Measurements from ENCODE around the gene NACAD. TPM values are rescaled to one million over a fixed set of nuclear protein-coding genes. Genes with fewer than 3 reads are reported as not detected.

The NACAD gene
- total RNA-seq, 4 donors from 2014 or later = 6.1 to 7.8 (median 6.7) TPM

DNA sequence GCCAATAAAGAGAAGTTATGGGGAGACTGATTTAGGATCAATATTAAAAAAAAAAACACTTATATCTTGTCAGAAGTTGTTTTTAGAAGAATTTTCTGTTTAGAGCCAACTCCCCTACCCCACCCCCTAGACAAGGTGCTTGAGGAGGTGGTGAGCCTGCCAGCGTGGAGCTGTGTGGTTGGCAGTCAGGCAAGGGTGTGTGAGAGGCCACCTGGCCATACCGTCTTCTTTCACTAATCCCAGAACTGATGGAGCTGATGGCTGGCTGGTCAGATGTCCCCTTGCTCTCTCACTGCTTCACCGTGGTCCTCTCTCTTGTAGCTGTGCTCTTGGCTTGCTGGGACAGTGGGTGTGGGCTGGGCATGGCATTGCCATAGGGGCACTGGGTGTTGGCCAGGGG is 34.3 kb downstream of the NACAD start:
- H3K36me3 ChIP-seq = peaks cover 0 to 30% (median 0%) of the 10 kb centered on the region in 3 donors
- no peaks in the 10 kb centered on the region for H3K9me3 ChIP-seq
- TF ChIP-seq POLR2A (IDR thresholded peaks at IDR 0.05) (no peak), EP300 (IDR thresholded peaks at IDR 0.05) (no peak), CTCF (IDR thresholded peaks at IDR 0.05) (no peak)
- H3K4me3 ChIP-seq = no peak overlapping the region
- WGBS, 2 donors = 90 to 94% methylated on average over 3 of the region's 3 CpGs
- no peak overlapping the region for H3K27ac ChIP-seq
- no peak for DNase-seq (ENCODE audit: low spot score in 2 of 2)
- no peaks in the 10 kb centered on the region for H3K4me1 ChIP-seq
- H3K27me3 ChIP-seq = no peaks in the 10 kb centered on the region

DNA sequence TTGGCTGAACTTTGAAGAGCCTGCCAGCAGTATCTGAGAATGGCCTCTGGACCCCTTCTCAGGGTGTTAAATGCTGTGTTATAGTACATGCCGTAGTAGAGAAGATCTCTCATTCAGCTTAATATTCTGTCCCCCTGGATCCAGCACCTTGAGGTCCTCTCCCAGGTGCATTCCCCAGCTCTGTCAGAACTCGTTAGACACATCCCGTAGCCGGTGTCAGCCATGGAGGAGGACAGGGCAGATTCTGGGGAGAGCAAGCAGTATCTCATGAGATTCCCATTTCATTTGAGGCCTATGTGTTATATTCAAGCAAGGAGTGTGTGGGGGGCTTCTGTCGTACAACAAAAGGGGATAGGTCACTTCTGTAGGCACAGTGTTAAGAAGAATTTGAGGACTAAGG is 34.8 kb downstream of the NACAD start:
- DNase-seq (ENCODE audit: low spot score in 2 of 2) = no peak
- 91 to 97% methylated on average over 5 of the region's 5 CpGs for WGBS, 2 donors
- no peaks in the 10 kb centered on the region for H3K4me1 ChIP-seq
- H3K4me3 ChIP-seq = no peak overlapping the region
- H3K9me3 ChIP-seq = no peaks in the 10 kb centered on the region
- peaks cover 0 to 30% (median 0%) of the 10 kb centered on the region in 3 donors for H3K36me3 ChIP-seq
- no peak for TF ChIP-seq POLR2A (IDR thresholded peaks at IDR 0.05)
- no peak for TF ChIP-seq CTCF (IDR thresholded peaks at IDR 0.05)
- TF ChIP-seq EP300 (IDR thresholded peaks at IDR 0.05) = no peak
- no peaks in the 10 kb centered on the region for H3K27me3 ChIP-seq
- H3K27ac ChIP-seq = no peak overlapping the region

DNA sequence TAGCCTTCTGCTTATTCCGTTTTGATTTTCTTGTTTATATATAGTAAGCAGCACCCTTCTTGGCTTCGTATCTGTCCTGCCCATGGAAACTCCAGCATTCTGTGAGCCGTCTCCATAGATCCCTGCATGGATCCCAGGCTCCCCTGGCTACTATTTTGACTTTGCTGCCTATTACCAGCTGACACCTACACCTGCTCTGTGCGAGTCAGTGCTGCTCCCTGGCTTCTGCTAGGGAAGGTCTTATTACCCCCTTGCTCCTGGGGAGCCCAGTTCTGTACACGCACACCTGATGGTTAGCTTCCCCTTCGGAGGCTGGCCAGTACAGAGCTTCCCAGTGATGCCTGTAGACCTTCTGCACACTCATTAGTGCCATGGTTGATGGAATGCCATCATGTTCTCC is 35.4 kb downstream of the NACAD start:
- Histone ChIP-seq H3K9me3 (no peaks in the 10 kb centered on the region), H3K27ac (no peak overlapping the region), H3K4me1 (no peaks in the 10 kb centered on the region), H3K36me3 (peaks cover 0 to 30% (median 0%) of the 10 kb centered on the region in 3 donors), H3K4me3 (no peak overlapping the region), H3K27me3 (no peaks in the 10 kb centered on the region)
- no peak for DNase-seq (ENCODE audit: low spot score in 2 of 2)
- WGBS, 2 donors = 88 to 93% methylated on average over 5 to 6 of the region's 6 CpGs
- TF ChIP-seq POLR2A (IDR thresholded peaks at IDR 0.05) = no peak
- TF ChIP-seq CTCF (IDR thresholded peaks at IDR 0.05) = no peak
- TF ChIP-seq EP300 (IDR thresholded peaks at IDR 0.05) = no peak

DNA sequence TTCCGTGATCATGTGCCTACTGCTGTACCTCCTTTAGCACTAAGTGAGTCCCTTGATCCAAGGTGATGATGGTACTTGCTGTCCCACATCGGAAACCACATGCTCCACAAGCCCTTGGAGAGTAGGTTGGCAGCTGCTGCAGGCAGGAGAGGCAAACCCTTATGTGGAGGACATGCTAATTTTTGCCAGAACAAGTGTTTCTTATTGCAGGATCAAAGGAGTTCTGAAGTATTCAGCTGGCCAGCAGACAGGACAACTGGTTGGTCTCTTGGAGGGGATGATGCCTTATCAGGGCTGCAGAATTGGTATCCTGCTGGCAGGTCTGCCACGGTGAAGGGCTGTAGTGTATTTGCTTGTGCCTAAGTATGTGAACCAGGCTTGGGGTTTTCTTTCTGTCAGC is 36.8 kb downstream of the NACAD start:
- peaks cover 0 to 30% (median 4%) of the 10 kb centered on the region in 3 donors for H3K36me3 ChIP-seq
- H3K9me3 ChIP-seq = no peaks in the 10 kb centered on the region
- 66 to 70% methylated on average over 3 of the region's 3 CpGs for WGBS, 2 donors
- no peak overlapping the region for H3K27ac ChIP-seq
- H3K27me3 ChIP-seq = no peaks in the 10 kb centered on the region
- TF ChIP-seq POLR2A (IDR thresholded peaks at IDR 0.05) = no peak
- TF ChIP-seq EP300 (IDR thresholded peaks at IDR 0.05) = no peak
- no peak for TF ChIP-seq CTCF (IDR thresholded peaks at IDR 0.05)
- no peak for DNase-seq (ENCODE audit: low spot score in 2 of 2)
- no peak overlapping the region for H3K4me3 ChIP-seq
- H3K4me1 ChIP-seq = no peaks in the 10 kb centered on the region

- 59 to 66% methylated on average over 2 of the region's 2 CpGs for WGBS, 2 donors
- Histone ChIP-seq H3K27ac (no peak overlapping the region), H3K36me3 (peaks cover 0 to 30% (median 4%) of the 10 kb centered on the region in 3 donors), H3K9me3 (no peaks in the 10 kb centered on the region), H3K4me3 (no peak overlapping the region), H3K27me3 (no peaks in the 10 kb centered on the region), H3K4me1 (no peaks in the 10 kb centered on the region)
- no peak for TF ChIP-seq EP300 (IDR thresholded peaks at IDR 0.05)
- no peak for TF ChIP-seq POLR2A (IDR thresholded peaks at IDR 0.05)
- no peak for TF ChIP-seq CTCF (IDR thresholded peaks at IDR 0.05)
- DNase-seq (ENCODE audit: low spot score in 2 of 2) = no peak
Observed at GRCh38 chr7:45050198-45050597, 38.6 kb downstream of the NACAD start.

Measured in tibial nerve (tissue), 4 donors.